HEK293 (cell line): Measurements from ENCODE around the gene SUPT5H.

Experiments
- BCL11A ChIP-seq: fragments of 450-650 bp; formaldehyde crosslinking; IDR thresholded peaks from 2 replicates; pipeline ENCODE4 v1.5.1; 2016; ENCODE audit warnings: low read depth, missing biosample characterization, missing genetic modification characterization
- GLI4 ChIP-seq: fragments of 450-650 bp; formaldehyde crosslinking; IDR thresholded peaks from 2 replicates; pipeline ENCODE4 v1.5.1; 2016; ENCODE audit warnings: missing biosample characterization, missing genetic modification characterization
- HOXD13 ChIP-seq: sonication (generic); formaldehyde crosslinking; IDR thresholded peaks from 2 replicates; pipeline ENCODE4 v1.8.0; 2022; ENCODE audit warnings: missing genetic modification reagents, borderline replicate concordance
- KLF16 ChIP-seq: fragments of 450-650 bp; formaldehyde crosslinking; IDR thresholded peaks from 2 replicates; pipeline ENCODE4 v1.5.1; 2017; ENCODE audit warnings: missing biosample characterization, missing genetic modification characterization
- KLF7 ChIP-seq: fragments of 450-650 bp; formaldehyde crosslinking; IDR thresholded peaks from 2 replicates; pipeline ENCODE4 v1.5.1; 2016; ENCODE audit warnings: missing biosample characterization, missing genetic modification characterization, borderline replicate concordance
- MYNN ChIP-seq: fragments of 450-650 bp; formaldehyde crosslinking; IDR thresholded peaks from 2 replicates; pipeline ENCODE4 v1.5.1; 2016; ENCODE audit warnings: missing biosample characterization, missing genetic modification characterization, borderline replicate concordance
- PATZ1 ChIP-seq: fragments of 450-650 bp; formaldehyde crosslinking; IDR thresholded peaks from 2 replicates; pipeline ENCODE4 v1.5.1; 2016; ENCODE audit warnings: missing biosample characterization, missing genetic modification characterization
- PRDM6 ChIP-seq: fragments of 450-650 bp; formaldehyde crosslinking; IDR thresholded peaks from 2 replicates; pipeline ENCODE4 v1.5.1; 2017; ENCODE audit warnings: missing biosample characterization, missing genetic modification characterization
- SALL2 ChIP-seq: fragments of 450-650 bp; formaldehyde crosslinking; IDR thresholded peaks from 2 replicates; pipeline ENCODE4 v1.5.0; 2017; ENCODE audit warnings: missing biosample characterization, mild to moderate bottlenecking, missing genetic modification characterization, borderline replicate concordance
- YY2 ChIP-seq: fragments of 450-650 bp; formaldehyde crosslinking; IDR thresholded peaks from 2 replicates; pipeline ENCODE4 v1.5.1; 2016; ENCODE audit warnings: missing biosample characterization, missing genetic modification characterization
- ZBTB10 ChIP-seq: fragments of 450-650 bp; formaldehyde crosslinking; IDR thresholded peaks from 2 replicates; pipeline ENCODE4 v1.5.1; 2016; ENCODE audit warnings: missing biosample characterization, missing genetic modification characterization
- ZNF324 ChIP-seq: fragments of 450-650 bp; formaldehyde crosslinking; IDR thresholded peaks from 2 replicates; pipeline ENCODE4 v1.5.1; 2016; ENCODE audit warnings: missing biosample characterization, missing genetic modification characterization
- ZNF521 ChIP-seq: fragments of 450-650 bp; formaldehyde crosslinking; IDR thresholded peaks from 2 replicates; pipeline ENCODE4 v1.5.1; 2017; ENCODE audit warnings: missing biosample characterization, mild to moderate bottlenecking, missing genetic modification characterization
- ZNF561 ChIP-seq: fragments of 450-650 bp; IDR thresholded peaks from 2 replicates; pipeline ENCODE4 v1.5.1; 2018; ENCODE audit warnings: missing biosample characterization, missing genetic modification characterization, borderline replicate concordance
- ZNF600 ChIP-seq: fragments of 450-650 bp; formaldehyde crosslinking; IDR thresholded peaks from 2 replicates; pipeline ENCODE4 v1.5.1; 2016; ENCODE audit warnings: missing biosample characterization, missing genetic modification characterization
- ZNF639 ChIP-seq: fragments of 450-650 bp; formaldehyde crosslinking; IDR thresholded peaks from 2 replicates; pipeline ENCODE4 v1.5.1; 2016; ENCODE audit warnings: missing biosample characterization, missing genetic modification characterization
- ZNF776 ChIP-seq: fragments of 450-650 bp; formaldehyde crosslinking; IDR thresholded peaks from 2 replicates; pipeline ENCODE4 v1.5.0; 2017; ENCODE audit warnings: missing biosample characterization, missing genetic modification characterization, borderline replicate concordance
- TF ChIP-seq, protein P1 (sequence below): fragments of 450-650 bp; formaldehyde crosslinking; IDR thresholded peaks from 2 replicates; pipeline ENCODE4 v1.5.1; 2016; ENCODE audit warnings: missing biosample characterization, missing genetic modification characterization
- TF ChIP-seq, protein P2 (sequence below): fragments of 450-650 bp; formaldehyde crosslinking; IDR thresholded peaks from 2 replicates; pipeline ENCODE4 v1.5.1; 2016; ENCODE audit warnings: missing biosample characterization, missing genetic modification characterization
- TF ChIP-seq, protein P3 (sequence below): fragments of 450-650 bp; formaldehyde crosslinking; IDR thresholded peaks from 2 replicates; pipeline ENCODE4 v1.5.1; 2016; ENCODE audit warnings: missing biosample characterization, missing genetic modification characterization
- TF ChIP-seq, protein P4 (sequence below): fragments of 450-650 bp; formaldehyde crosslinking; IDR thresholded peaks from 2 replicates; pipeline ENCODE4 v1.5.1; 2016; ENCODE audit warnings: missing biosample characterization, missing genetic modification characterization
- TF ChIP-seq, protein P5 (sequence below): fragments of 450-650 bp; formaldehyde crosslinking; IDR thresholded peaks from 2 replicates; pipeline ENCODE4 v1.5.1; 2017; ENCODE audit warnings: missing biosample characterization, missing genetic modification characterization

The SUPT5H gene

DNA sequence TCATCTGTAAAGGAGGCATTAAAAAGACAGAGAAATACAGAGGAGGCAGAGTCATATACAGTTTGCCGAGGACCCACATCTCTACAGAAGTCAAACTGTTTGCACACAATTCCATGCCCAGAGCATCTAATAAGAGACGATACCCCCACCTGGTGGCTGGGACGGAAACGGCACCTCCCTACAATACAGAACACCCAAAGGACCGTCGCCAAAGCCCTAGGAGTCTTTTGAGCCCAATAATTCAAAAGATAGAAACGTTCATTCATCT is 33.6 kb upstream of the SUPT5H start (continued):
- TF ChIP-seq ZNF521 (tag by site-specific recombination) (no peak), GLI4 (tag by site-specific recombination) (no peak), PATZ1 (tag by site-specific recombination) (no peak), YY2 (tag by site-specific recombination) (peak; percentile 55; the same call in 1 of the 2 replicates), PRDM6 (tag by site-specific recombination) (no peak), MYNN (no peak), BCL11A (no peak), SALL2 (tag by site-specific recombination) (no peak), KLF16 (tag by site-specific recombination) (no peak), ZNF776 (tag by site-specific recombination) (no peak), ZNF561 (tag by site-specific recombination) (peak; percentile 98; the same call in 1 of the 2 replicates), ZNF324 (tag by site-specific recombination) (no peak), ZBTB10 (tag by site-specific recombination) (no peak), HOXD13 (CRISPR knock-in tag) (no peak), KLF7 (tag by site-specific recombination) (no peak), ZNF600 (tag by site-specific recombination) (peak; percentile 30; the same call in 1 of the 2 replicates), ZNF639 (no peak)
- TF ChIP-seq, protein P1, sequence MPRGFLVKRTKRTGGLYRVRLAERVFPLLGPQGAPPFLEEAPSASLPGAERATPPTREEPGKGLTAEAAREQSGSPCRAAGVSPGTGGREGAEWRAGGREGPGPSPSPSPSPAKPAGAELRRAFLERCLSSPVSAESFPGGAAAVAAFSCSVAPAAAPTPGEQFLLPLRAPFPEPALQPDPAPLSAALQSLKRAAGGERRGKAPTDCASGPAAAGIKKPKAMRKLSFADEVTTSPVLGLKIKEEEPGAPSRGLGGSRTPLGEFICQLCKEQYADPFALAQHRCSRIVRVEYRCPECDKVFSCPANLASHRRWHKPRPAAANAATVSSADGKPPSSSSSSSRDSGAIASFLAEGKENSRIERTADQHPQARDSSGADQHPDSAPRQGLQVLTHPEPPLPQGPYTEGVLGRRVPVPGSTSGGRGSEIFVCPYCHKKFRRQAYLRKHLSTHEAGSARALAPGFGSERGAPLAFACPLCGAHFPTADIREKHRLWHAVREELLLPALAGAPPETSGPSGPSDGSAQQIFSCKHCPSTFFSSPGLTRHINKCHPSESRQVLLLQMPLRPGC (tag by site-specific recombination), result no peak
- TF ChIP-seq, protein P2, sequence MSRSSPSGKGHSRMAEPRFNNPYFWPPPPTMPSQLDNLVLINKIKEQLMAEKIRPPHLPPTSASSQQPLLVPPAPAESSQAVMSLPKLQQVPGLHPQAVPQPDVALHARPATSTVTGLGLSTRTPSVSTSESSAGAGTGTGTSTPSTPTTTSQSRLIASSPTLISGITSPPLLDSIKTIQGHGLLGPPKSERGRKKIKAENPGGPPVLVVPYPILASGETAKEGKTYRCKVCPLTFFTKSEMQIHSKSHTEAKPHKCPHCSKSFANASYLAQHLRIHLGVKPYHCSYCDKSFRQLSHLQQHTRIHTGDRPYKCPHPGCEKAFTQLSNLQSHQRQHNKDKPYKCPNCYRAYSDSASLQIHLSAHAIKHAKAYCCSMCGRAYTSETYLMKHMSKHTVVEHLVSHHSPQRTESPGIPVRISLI, result no peak
- TF ChIP-seq, protein P3, sequence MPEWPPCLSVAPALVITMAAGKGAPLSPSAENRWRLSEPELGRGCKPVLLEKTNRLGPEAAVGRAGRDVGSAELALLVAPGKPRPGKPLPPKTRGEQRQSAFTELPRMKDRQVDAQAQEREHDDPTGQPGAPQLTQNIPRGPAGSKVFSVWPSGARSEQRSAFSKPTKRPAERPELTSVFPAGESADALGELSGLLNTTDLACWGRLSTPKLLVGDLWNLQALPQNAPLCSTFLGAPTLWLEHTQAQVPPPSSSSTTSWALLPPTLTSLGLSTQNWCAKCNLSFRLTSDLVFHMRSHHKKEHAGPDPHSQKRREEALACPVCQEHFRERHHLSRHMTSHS (tag by site-specific recombination), result no peak
- TF ChIP-seq, protein P4, sequence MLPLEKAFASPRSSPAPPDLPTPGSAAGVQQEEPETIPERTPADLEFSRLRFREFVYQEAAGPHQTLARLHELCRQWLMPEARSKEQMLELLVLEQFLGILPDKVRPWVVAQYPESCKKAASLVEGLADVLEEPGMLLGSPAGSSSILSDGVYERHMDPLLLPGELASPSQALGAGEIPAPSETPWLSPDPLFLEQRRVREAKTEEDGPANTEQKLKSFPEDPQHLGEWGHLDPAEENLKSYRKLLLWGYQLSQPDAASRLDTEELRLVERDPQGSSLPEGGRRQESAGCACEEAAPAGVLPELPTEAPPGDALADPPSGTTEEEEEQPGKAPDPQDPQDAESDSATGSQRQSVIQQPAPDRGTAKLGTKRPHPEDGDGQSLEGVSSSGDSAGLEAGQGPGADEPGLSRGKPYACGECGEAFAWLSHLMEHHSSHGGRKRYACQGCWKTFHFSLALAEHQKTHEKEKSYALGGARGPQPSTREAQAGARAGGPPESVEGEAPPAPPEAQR (tag by site-specific recombination), result no peak
- TF ChIP-seq, protein P5, sequence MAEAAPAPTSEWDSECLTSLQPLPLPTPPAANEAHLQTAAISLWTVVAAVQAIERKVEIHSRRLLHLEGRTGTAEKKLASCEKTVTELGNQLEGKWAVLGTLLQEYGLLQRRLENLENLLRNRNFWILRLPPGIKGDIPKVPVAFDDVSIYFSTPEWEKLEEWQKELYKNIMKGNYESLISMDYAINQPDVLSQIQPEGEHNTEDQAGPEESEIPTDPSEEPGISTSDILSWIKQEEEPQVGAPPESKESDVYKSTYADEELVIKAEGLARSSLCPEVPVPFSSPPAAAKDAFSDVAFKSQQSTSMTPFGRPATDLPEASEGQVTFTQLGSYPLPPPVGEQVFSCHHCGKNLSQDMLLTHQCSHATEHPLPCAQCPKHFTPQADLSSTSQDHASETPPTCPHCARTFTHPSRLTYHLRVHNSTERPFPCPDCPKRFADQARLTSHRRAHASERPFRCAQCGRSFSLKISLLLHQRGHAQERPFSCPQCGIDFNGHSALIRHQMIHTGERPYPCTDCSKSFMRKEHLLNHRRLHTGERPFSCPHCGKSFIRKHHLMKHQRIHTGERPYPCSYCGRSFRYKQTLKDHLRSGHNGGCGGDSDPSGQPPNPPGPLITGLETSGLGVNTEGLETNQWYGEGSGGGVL (tag by site-specific recombination), result no peak
